GM10266 (cell line): ENCODE data around the gene NRCAM.

Source experiments
- DNase-seq: peaks from one replicate; pipeline ENCODE4 v3.0.0; 2012; ENCODE audit errors: extremely low spot score
- CTCF ChIP-seq: IDR thresholded peaks from 2 replicates; pipeline ENCODE4 v1.5.1; 2012; ENCODE audit warnings: mild to moderate bottlenecking, low read depth; ENCODE audit not compliant: control insufficient read depth, insufficient read depth; ENCODE audit errors: missing control alignments

NRCAM gene

DNA sequence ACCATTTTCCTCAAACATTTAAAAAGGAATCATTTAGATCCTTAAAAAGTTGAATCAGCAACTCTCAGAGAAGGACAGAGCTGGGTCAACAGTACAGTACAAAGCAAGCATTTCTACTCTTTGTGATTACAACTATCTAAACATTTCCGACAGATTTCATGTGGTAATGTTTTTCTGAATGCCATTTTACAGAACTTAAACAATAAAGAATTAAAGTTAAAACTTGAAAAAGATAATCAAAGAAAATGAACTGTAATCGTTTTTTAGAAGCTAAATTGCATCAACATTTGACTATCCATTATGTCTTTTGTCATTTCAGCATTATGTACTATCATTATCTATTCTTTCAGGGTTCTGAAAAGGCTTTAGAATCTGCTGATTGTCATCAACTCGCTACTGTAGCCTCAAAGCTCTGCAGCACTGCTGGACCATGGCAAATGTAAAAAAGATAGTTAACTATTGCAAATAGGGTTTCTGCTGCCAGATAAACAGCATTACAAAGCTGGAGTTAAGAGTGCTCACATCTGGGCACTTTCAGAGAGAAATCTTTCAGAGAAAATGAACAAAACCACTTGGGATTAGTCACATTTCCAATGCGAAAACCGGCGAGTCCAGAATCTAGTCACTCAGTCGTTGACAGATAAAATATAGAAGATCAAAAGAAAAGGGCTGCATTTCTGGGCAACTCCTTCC, 165.6 kb downstream of the NRCAM start:
- DNase-seq = no peak
- no peak for TF ChIP-seq CTCF

- TF ChIP-seq CTCF = no peak
- DNase-seq = no peak
Measured at GRCh38 chr7:108289852-108290251, 166.4 kb downstream of the NRCAM start.

DNA sequence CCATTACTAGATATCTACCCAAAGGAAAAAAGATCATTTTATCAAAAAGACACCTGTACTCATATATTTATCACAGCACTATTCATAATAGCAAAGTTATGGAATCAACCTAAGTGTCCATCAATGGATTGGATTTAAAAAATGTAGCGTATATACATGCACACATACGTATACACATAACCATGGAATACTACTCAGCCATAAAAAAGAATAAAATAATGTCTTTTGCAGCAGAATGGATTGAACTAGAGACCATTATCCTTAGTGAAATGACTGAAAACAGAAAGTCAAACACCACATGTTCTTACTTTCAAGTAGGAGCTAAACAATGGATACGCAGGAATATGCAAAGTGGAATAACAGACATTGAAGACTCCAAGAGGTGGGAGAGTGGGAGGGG, 168.4 kb downstream of the NRCAM start:
- DNase-seq = no peak
- TF ChIP-seq CTCF = no peak

- no peak for DNase-seq
Measured at GRCh38 chr7:108286290-108286904, 169.8 kb downstream of the NRCAM start.

DNA sequence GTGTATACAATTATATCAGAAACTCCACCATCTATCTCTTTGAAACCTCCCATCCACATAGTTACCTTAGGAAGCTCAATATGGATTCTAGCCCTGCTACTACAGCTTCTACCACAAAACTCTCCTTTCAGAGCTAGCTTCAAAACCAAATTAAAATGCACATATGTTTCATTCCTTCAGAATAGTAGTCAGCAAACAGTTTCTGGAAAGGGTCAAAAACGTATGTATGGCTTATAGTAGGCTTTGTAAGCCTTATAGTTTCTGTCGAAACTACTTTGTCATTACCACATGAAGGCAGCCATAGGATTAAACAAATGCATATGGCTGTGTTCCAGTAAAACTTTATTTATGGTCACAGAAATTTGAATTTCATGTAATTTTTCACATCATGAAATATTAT, 170.5 kb downstream of the NRCAM start:
- TF ChIP-seq CTCF = no peak
- DNase-seq = no peak

More at GRCh38 chr7:108286290-108286904, 169.8 kb downstream of the NRCAM start:
- no peak for TF ChIP-seq CTCF

DNA sequence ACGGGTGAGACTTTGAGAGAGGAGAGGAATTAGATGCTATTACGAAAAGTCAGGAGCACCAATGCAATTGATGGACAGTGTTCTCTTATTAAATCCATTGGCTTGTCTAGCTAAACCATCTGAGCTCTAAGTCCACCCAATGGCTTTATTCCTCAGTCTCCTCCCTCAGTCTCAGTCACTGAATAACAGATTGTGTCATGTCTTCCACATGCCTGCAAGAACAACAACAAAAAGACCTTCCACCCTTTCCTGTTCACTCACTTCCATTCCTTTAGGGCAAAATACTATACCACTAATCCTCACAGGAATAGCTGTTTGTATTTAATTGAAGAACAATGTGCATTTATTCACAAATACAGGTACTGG, 171.2 kb downstream of the NRCAM start:
- DNase-seq = no peak
- TF ChIP-seq CTCF = no peak

- no peak for TF ChIP-seq CTCF
- DNase-seq = no peak
Measured at GRCh38 chr7:108284349-108285002, 171.8 kb downstream of the NRCAM start.
